ENCODE data around the gene JPT1. TPM values are rescaled to one million over a fixed set of nuclear protein-coding genes. Genes with fewer than 3 reads are reported as not detected.
A peak's percentile ranks its signal among the peaks of the same experiment; 100 is the strongest.
"Not testable (repeated sequence)": the region's sequence is repeated elsewhere in the genome, so short reads cannot be mapped to it uniquely, and the experiment has no call there.

Gene JPT1
- total RNA-seq, 1 donor from 2014 or later, result 171 TPM

DNA sequence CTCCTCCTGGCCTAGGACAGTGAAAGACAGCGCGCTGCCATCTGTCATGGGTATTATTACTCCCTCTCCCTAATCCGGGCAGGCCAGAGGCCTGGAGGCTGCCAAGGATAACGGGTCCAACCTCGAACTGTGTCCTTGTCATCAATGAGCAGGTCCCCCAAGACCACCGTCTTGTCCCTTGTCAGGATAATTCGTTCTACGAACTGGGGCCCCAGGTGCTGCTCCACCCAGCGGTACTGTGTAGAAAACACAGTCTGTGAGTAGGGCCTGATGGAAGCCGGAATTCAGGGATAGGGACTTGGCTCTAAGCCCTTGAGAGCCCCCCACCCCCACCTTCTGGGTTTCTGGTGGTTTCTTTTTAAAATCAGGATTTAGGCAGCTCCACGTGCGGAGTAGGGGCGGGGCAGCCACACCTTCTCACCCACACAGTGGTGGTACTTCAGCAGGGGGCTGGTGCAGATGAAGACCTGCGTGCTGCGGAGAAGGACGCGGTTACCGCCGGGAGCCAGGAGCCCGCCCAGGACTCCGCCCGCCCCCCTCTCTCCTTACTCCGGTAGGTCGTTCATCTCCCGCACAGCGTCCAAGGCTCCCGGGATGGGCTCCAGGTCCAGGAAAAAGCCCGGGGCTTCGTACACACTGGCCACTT is 23.6 kb downstream of the JPT1 start:
- peak; percentile 48 for DNase-seq (ENCODE audit: low read depth)

DNA sequence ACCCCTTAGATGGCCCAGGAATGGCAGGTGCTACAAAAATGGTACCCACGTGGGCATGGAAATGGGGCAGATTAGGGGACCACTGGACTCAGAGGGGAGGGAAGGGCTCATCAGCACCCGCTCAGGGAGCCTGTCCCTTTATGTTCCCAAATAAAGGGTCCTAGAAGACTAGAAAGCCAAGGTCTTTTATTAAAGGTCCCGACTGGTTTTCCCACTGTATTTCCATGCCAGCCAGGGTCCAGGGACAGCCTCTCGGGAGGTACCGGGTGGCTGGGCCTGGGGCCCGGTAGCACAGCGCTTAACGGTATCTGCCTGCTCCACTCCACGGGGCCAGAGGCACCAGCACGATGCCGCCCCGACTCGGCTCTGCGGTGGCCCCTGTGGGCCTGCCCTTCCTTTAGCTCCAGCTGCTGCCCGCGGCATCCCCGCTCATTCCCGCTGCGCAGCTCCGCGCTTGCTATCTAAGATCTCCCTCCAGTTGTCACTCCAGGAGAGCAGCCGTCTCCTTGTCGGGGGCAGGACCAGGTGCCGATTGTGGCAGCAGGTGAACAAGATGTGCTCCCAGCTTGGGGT is 24.2 kb downstream of the JPT1 start:
- DNase-seq (ENCODE audit: low read depth), result no peak

DNA sequence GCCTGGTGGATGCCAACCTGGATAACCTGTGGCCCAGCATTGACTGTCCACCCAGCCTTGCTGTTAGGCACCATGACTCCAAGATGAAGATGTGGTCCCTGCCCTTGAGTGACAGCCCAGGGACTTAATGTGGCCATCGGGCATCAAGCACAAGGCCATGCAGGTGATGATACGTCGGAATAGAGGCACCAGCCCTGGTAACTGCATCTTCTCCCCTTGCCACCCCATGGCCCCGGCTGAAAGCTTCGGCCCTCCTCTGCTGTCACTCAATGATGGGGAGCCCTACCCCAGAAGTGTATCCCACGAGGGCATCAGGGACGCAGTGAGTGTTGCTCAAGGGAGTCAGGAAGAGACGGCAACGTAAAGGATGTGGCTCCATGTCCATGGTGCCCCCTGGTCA is 24.7 kb downstream of the JPT1 start:
- no peak for DNase-seq (ENCODE audit: low read depth)

DNA sequence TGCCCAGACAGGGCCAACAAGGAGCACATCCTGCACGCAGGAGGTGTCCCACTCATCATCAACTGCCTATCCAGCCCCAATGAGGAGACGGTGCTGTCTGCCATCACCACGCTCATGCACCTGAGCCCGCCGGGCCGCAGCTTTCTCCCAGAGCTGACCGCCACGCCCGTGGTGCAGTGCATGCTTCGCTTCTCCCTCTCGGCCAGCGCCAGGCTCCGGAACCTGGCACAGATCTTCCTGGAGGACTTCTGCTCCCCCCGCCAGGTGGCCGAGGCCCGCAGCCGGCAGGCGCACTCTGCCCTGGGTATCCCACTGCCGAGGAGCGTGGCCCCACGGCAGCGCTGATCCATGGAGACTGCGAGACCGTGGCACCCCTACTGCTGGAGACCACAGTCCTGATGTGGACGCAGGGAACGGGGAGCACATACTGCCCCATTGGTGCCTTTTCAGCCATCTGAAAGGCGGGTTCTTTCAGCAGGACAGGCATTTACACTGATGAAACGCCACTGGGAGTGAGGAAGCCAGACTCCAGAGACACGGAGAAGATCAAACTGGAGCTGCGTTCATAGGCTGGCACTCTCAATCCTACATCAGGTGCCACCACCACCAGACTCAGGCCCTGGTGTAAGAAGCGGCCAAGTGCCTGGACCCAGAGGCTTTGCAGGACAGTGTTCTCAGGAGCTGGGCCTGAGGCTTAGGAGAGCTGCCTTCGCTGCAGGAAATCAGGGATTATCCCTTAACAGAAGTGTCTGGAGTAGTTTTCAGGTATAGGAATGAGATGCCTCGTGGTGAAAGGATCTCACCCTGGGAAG is 25.4 kb downstream of the JPT1 start:
- DNase-seq (ENCODE audit: low read depth), result no peak

DNA sequence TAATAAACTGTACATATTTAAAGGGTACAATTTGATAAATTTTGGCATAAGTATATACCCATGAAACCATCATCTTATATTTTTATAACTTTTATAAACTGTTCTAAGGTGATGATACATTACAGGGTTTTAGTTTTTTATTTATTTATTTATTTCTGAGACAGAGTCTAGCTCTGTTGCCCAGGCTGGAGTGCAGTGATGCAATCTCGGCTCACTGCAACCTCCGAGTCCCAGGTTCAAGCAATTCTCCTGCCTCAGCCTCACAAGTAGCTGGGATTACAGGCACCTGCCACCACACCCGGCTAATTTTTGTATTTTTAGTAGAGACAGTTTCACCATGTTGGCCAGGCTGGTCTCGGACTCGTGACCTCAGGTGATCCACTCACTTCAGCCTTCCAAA is 26.4 kb downstream of the JPT1 start:
- DNase-seq (ENCODE audit: low read depth), result not testable (repeated sequence)

DNA sequence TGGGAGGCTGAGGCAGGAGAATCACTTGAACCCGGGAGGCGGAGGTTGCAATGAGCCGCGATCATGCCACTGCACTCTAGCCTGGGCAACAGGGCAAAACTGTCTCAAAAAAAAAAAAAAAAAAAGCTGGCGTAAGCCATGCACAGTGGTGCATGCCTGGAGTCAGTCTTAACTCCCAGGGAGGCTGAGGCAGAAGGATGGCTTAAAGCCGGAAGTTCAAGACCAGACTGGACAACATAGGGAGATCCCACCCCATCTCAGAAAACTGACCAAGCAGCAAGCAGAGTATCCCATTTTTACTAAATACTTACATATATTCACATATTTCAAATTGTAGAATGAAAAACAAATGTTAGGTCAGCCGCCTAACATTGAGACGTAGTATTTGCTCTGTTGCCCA is 27.4 kb downstream of the JPT1 start:
- no peak for DNase-seq (ENCODE audit: low read depth)

DNA sequence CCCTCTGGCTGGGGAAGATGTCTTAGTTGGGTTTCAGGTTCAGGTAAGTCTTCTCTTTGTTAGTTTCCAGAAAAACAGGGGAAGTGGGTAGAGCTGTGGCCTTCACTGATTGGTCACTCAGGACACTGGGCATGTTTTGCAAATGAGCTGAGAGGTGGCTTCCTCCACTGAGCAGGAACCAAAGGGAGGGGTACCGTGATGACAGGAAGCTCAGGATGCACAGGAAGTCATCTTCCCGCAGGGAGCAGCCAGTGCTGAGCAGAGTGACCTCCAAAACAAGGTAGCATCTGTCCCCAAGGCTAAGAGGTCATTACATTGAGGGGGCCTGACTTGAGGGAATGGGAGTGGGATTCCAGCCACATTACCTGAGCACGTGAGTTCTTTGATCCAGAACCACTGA is 28.3 kb downstream of the JPT1 start:
- DNase-seq (ENCODE audit: low read depth), result no peak

DNA sequence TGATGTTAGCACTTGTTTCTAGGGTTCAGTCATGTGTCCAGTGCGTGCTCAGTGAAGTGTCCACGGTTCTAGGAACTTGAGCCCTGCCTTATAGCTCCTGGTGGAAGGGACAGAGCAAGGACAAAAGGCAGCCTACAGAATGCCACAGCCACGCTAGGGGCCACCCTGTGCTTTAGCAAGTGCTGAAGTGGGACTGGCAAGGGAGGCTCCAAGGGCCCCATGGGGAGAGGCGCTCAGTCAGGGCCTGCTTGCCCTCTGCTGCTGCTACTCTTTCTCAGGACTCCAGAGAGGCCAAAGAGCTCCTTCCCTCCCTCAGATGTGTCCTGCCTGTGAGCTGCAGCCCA is 29.5 kb downstream of the JPT1 start:
- no peak for DNase-seq (ENCODE audit: low read depth)

DNA sequence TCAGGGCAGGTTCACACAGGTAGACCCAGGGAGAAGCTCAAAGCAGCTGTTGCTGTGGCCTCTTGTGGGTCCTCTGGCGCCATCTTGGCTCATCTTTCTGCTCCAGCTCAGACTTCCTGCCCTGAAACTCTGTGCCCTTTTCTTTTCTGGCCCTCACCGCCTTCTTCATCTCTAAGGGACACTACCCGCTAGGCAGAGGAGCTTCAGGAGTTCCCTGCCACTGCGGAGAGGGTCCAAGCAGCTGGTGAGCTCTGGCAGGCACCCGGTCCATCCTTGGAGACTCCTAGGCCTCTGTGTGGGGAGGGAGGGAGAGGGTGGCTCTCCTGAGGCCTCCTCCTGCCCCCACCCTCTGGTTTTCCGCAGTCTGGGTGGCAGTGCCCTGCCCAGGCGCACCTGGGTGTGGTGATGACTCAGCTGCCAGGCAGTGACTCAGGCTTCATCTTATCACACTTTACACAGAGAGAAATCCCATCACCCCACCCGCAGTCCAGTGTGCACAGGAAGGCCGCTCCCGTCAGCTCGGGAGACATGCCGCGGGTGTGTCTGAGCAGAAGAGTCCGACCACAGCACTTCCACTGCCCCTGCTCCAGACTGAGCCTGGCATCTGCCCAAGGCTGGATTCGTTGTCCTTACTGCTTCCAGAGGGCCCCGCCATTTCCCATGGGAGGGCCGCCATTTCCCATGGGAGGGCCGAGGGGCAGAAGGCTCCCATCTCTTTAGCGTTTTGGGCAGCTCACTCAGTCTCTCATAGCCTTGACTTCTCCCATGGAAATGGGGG is 30.1 kb downstream of the JPT1 start:
- DNase-seq (ENCODE audit: low read depth), result peak; percentile 92

DNA sequence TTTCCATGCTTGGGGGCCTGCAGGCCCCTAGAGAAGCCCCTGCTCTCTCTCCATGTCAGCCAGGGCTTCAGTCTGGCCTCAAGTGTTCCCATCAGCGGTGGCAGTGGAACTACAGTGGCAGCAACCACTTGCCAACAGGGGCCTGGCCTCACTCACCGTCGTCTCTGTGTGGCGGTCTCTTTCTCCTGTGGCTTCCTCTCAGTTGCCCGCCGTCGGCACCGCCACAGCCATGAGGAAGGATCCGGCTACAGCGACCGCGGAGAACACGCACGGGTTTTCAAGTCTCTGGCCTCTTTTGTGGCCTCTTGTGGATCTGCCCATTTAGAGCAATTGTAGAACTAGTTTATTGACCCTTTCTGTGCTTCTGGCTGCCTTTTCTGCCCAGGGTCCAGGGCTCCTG is 36.0 kb downstream of the JPT1 start:
- DNase-seq (ENCODE audit: low read depth), result no peak

DNA sequence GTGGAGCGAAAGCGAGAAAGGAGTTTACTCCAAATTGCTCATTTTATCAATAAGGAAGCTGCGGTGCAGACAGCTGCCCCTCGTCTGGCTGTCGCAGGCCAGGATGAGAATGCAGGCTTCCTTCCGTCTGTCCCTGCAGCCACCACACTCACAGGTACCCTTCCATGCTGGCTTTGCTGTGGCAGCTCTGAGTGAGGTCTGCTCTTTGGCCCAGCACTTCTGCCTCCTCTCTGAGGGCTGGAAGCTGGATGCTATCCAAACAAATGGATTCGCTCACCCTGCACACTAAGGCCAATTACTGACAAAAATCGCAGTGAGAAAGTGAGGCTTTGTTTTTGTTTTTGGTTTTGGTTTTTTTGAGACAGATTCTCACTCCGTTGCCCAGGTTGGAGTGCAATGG is 37.6 kb downstream of the JPT1 start:
- DNase-seq (ENCODE audit: low read depth), result no peak

DNA sequence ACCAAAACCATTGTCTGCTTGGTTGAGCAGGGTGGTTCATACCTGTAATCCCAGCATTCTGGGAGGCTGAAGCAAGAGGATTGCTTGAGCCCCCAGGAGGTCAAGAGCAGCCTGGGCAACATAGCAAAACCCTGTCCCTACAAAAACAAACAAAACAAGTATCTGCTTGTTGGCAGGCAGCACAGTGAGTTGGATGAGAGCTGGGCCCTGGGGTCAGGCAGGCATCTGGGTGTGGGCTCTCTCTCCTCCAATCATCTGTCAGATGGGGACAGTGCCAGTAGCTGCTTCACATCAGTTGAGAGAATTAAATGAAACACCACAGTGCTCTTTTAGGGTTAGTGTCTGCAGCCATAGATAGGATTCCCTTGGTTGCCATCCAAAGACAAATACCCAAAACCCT is 38.8 kb downstream of the JPT1 start:
- no peak for DNase-seq (ENCODE audit: low read depth)

DNA sequence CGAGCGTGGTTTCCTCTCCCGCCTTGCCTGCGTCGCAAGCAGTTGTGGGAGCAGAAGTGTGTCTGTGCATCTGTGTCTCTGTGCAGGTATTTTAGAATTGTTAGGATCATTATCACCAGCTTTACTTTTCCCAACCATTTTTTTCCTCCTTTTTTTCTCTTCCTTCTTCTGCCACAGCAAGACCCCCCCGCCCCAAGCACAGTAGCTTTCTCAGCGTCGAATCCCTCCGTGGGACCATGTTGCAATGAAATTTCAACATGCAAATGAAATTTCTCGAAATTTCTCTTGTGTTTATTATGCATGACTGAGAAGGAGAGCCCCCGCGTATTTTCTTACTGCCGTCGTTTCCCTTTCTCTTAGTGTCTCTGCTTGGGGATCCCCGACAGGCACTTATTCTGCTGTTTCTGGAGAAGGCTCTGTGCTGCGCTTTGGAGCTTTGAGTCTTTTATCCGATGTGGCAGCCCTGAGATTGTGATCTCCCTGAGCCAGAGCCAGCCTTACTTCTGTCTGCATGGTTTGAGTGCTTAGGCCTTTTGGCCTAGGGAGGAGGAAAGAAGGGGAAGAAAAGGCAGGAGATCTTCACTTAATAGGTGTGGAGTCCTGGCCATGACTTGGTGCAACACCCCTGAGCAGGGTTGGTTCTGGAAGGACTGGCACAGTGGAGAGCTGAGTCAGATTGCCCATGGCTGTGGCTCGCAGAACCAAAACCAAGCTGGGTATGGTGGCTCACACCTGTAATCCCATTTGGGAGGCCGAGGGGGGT is 39.6 kb downstream of the JPT1 start:
- no peak for DNase-seq (ENCODE audit: low read depth)

DNA sequence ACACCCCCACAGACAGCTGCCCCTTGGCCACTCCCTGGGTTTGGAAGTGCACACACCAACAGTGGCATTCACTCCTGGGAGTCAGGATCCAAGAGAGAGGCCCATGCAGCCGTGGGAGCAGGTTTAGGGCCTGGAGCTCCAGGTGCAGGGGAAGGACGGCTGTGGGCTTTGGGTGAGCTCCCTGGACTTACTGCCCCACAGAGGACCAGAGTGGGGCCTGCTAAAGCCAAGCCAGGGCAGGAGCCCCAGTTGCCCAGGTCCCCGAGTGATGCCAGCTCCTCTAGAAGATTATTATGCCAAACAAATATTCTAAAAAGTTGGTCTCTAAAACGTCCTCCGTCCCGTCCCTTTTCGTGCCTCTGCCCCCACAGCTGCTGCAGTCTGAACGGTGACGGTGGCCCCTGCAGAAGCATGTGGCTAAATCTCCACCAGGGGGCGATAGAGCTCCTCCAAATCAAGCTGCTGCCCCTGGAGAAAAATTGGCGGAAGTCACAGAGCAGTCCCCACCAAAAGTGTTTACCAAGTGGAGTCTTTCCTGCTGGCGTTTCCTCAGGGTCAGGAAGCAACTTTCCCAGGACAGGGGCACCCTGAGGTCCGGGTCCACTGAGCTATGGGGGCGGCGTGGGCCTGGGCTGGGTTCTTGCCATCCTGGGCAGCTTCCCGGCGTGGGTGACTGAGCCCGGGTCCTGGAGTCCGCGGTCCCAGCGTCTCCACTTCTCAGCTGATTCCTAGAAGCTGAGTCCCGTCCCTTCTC is 40.3 kb downstream of the JPT1 start:
- DNase-seq (ENCODE audit: low read depth), result peak; percentile 86

DNA sequence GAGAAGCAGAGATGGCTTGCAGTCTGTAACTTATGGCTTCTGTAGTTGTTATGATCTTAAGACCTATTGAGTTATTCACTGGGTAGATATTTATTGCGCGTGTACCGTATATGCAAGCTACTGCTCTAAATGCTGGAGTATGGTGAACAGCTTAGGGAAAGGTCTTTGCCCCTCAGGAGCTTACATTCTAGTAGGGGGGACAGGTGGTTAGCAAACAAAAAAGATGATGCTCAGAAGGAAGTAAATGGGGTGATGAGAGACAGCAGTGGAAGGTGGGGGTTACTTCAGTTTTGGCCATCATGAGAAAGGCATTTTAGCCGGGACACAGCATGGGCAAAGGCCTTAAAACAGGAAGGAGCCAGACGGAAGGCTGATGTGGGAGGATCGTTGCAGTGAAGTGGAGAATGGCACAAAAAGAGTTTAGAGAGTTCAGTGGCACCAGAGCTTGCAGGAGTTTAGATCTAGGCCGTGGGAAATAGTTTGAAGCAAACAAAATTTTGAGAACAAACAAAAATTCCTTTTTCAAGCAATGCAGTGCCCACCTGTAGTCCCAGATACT is 42.5 kb downstream of the JPT1 start:
- DNase-seq (ENCODE audit: low read depth), result no peak

DNA sequence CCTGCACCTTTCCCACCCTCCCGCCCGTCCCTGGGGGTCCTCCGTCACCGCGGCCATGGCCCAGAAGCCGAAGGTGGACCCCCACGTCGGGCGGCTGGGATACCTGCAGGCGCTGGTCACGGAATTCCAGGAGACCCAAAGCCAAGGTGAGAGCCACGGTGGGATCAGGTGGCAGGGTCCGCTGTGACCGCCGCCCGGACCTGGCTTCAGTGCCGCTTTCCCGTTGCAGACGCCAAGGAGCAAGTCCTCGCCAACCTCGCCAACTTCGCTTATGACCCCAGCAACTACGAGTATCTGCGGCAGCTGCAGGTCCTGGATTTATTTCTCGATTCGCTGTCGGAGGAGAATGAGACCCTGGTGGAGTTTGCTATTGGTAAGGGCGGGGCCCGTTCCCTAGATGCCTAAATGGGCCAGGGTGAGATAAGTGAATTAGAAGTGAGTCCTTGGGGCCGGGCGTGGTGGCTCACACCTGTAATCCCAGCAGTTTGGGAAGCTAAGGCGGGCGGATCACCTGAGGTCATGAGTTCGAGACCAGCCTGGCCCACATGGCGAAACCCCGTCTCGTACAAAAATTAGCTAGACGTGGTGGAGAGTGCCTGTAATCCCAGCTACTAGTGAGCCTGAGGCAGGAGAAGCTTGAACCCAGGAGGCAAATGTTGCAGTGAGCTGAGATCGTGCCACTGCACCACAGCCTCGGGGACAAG is 43.9 kb downstream of the JPT1 start:
- no peak for DNase-seq (ENCODE audit: low read depth)

DNA sequence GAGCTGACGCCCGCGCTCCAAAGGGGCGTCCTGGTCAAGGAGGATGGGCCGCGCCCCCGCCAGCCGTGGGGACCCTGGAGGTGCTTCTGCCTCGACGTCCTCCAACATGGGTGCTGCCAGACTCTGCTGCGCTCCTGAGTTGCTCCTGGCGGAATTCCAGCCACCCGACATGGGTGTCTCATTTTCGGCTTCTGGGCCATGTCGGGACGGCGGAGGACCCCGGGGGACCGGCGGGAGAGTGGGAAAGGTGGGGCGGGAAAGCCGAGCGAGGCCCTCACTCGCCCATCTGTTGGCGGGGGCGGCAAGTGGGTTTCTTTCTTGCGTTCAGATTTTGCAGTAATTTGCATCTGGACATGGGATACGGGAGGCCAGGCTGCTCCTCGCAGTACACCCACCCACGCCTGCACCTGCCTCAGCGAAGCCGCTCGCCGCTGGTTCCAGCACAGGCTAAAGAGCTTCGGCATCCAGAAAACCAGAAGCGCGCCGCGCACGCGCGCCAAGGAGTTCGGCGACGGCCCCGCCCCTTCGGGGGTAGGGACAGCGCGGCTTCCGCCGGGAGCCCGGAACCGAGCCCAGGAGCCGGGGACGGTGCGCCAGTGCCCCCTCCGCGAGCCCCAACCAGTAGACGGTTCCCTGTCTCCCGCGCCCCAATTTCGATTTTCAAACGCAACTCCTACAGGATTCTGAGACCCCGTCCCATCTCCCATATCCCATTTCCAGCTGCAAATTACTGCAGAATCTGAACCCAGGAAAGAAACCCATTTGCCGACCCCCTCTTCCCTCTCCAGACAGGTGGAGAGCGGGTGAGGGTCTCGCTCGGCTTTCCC is 44.7 kb downstream of the JPT1 start, which contains the start of gene ARMC7:
TSS of gene ARMC7 (plus strand) at position 563 of the 827 bp plus-strand sequence. CDS start 320 bp downstream, outside the sequence.
- peak; percentile 77 for DNase-seq (ENCODE audit: low read depth)

DNA sequence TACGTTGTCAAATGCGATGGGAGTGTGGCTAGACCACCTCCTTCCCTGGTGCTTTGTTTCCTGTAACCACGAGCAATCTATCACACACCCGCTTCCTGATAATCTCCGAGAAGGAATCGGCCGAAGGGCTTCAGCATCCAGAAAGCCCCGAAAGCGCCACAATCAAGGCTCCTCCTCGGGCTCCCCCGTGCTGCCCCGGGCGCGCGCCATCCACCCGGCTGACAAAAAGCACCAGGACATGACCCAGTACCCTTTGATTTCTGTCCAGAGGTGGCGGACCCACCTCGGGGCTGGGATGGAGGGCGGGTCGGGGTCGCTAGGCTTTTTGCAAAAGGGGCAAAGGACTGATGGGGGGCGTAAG is 45.3 kb downstream of the JPT1 start:
- DNase-seq (ENCODE audit: low read depth), result no peak

DNA sequence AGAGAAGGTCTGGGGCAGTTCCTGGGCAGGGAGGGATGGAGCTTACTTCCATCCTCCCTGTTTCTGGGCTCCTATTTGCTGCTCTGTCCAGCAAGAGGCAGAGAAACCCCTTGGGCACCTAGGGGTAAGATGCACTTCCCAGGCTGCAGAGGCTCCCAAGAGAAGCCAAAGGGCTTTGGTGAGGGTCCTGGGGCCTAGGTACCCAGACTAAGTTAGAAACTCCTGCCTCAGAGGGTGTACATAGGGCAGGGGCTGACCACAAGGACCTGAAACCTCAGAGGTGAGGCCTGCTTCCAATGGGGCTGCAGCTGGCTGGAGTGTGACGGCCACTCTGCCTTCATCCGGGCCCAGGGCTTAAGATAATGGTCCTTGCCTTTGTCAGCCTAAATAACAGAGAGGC is 46.1 kb downstream of the JPT1 start:
- DNase-seq (ENCODE audit: low read depth), result no peak
